GM13976 (cell line): Measurements from ENCODE around the gene RASGRP3.

ENCODE experiments used
- DNase-seq: peaks from one replicate; pipeline ENCODE4 v3.0.0; 2012; ENCODE audit warnings: low spot score
- in situ Hi-C: fragments of 300-500 bp; cut with MboI; formaldehyde crosslinking; loops from one replicate; pipeline ENCODE4 v1.12.0; 2022; ENCODE audit warnings: low sequenced_read_pairs, mixed read lengths, inconsistent platforms; ENCODE audit not compliant: unreplicated experiment
- TF ChIP-seq, protein P1 (sequence below): IDR thresholded peaks from 2 replicates; pipeline ENCODE4 v1.5.1; 2012; ENCODE audit warnings: borderline replicate concordance, mild to moderate bottlenecking; ENCODE audit not compliant: insufficient read depth; ENCODE audit errors: extremely low read depth, missing control alignments, control extremely low read depth

Gene RASGRP3

DNA sequence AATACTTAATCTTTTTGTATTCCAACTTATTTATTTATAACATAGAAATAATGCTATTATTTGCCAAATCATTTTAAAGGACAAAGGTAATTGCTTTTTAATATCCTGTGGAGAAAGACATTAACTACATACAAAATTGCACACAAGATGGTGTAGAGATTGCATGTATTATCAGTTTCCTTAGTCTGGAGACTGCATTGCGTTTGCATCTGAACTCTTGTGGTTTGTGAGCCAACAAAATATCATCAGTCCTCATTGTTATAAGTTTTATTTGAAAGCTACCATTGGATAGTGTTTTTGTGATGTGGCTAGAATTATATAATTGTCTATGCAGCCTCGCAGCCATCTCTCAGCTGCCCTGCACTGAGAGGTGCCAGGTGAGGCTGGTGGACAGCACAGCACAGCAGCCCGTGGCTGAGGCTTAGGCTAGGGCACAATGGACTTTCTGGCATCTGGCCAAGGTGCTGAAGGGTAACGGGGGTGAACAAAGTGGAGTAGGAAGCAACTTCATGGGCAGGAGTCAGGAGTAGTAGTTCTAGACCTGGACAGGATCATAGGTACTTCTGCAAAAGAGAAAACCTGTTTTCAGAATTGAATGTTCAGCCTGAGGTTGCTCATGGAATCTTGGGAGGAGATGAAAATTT lies 15.1 kb downstream of the RASGRP3 start:
- TF ChIP-seq, protein P1, sequence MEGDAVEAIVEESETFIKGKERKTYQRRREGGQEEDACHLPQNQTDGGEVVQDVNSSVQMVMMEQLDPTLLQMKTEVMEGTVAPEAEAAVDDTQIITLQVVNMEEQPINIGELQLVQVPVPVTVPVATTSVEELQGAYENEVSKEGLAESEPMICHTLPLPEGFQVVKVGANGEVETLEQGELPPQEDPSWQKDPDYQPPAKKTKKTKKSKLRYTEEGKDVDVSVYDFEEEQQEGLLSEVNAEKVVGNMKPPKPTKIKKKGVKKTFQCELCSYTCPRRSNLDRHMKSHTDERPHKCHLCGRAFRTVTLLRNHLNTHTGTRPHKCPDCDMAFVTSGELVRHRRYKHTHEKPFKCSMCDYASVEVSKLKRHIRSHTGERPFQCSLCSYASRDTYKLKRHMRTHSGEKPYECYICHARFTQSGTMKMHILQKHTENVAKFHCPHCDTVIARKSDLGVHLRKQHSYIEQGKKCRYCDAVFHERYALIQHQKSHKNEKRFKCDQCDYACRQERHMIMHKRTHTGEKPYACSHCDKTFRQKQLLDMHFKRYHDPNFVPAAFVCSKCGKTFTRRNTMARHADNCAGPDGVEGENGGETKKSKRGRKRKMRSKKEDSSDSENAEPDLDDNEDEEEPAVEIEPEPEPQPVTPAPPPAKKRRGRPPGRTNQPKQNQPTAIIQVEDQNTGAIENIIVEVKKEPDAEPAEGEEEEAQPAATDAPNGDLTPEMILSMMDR = no peak
- in situ Hi-C loops = no loop called here
- DNase-seq = no peak

DNA sequence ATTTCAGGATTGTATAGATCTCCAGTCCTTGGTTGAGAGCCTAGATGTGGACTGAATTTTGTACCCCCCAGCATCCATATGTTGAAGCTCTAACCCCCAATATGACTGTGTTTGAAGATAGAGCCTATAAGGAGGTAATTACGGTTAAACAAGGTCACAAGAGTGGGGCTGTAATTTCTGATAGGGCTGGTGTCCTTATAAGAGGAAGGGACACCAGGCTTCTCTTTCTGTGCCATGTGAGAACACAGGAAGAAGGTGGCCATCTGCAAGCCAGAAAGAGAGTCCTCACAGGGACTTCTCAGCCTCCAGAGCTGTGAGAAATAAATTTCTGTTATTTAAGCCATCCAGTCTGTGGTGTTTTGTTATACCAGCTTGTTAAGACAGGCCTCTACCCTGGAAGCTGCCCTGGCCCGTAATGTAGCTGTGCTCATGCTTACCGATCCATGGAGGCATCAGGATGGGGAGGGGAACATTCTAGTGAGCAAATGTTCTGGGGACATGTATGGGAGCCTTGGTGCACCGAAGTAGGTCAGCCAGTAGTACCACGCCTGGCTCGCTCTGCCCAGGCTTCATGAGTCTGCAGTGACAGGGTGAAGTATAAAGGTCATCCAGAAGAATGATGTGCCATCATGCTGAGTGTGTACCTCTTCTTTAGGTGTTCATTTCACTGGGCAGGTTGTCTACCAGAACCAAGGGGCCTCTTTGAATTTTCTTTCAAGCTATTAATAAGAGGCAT lies 16.1 kb downstream of the RASGRP3 start:
- TF ChIP-seq, protein P1 = no peak
- DNase-seq = no peak
- in situ Hi-C loops = no loop called here

DNA sequence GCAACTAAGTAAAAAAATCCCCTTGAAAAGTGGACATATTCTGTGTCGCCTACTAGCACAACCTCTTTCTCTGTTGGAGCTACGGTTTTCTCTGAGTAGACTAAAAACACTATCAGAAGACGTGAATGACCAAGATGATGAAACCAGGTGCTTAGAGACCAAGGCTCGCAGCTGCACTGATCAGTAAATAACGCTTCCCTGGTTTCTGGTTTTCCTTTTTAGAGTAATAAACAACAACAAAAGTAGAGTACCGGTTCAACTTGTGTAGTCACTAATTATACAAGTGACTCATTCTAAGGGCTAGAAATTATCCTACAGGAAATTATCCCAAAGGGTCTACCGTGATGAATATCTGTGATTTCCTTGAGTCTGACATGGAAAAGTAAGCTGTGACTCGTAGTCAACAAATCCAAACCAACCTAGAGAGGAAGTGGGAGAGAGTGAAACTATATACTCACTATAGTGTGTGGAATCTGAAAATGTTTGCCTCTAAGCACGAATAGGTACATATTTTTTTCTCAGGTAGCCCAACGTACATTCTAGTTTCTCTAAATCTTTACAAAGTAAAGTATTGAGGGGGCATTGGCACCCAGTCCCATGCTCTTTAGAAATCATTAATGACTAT lies 17.8 kb downstream of the RASGRP3 start:
- in situ Hi-C loops = no loop called here
- TF ChIP-seq, protein P1 = no peak
- DNase-seq = no peak

DNA sequence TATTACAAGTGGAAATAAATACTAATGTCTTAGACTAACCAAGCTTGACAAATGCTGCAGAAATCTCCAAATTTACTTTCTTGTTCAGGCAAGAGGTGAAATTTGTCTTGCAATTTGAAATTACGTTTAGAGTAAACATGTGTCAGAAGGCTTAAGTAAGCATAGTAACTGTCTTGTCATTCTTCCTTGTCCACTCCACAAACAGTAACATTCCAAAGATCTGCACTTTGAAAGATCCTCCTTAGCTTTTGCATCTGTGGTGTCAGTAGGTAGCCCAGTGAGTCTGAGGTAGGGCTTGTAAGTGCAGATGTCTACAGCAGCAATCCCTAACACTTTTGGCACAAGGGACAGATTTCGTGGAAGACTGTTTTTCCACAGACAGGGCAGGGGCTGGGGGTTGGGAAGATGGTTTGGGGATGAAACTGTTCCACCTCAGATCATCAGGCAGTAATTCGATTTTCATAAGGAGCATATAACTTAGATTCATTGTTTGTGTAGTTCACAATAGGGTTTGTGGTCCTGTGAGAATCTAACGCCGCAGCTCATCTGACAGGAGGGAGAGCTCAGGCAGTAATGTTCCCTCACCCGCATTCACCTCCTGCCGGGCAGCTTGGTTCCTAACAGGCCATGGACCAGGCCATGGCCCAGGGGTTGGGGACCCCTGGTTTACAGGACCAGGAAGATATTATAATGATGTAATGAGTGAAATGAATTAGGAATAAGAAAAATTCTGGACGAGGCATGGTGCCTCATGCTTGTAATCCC lies 18.6 kb downstream of the RASGRP3 start:
- in situ Hi-C loops = no loop called here
- TF ChIP-seq, protein P1 = no peak
- no peak for DNase-seq

DNA sequence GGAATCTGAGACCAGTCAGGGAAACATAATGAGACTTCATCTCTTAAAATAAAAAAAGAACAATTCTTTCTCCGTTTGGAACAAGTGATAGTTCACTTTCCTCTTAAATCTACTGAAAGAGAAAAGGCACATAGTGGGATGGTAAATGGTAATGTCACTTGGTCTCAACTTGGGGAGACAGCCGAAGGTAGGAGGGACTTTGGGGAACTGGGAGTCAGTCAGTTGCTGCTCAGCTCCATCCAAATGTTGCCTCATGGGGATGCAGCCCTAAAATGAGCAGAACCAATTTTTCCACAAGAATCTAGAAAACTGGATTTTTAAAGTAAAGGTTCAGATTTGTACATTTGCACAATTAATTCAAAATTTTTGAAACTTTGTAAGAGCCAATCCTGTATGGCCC lies 19.2 kb downstream of the RASGRP3 start:
- DNase-seq = no peak
- in situ Hi-C loops = no loop called here
- TF ChIP-seq, protein P1 = no peak

DNA sequence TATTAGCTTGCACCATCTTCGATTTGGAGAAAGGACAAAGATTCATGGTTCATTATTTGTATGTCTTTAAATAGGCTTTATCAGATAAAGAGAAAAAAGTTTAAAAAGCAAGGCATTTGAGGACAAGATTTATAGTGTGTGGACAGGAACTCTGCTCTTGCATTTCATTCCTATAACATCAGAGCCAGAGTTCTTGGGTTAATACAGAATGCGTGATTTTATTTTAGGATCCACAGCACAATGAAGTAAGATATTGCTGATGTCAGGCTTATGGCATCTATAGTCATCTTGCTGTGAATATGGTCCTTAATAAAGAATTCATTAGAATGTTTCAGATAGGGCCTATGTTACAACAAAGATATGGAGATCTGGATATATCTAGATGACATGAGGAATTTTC lies 19.7 kb downstream of the RASGRP3 start:
- in situ Hi-C loops = no loop called here
- TF ChIP-seq, protein P1 = no peak
- DNase-seq = no peak
